Measurements from ENCODE around the gene BMPR1B.
A peak's percentile ranks its signal among the peaks of the same experiment; 100 is the strongest.

Gene BMPR1B

DNA sequence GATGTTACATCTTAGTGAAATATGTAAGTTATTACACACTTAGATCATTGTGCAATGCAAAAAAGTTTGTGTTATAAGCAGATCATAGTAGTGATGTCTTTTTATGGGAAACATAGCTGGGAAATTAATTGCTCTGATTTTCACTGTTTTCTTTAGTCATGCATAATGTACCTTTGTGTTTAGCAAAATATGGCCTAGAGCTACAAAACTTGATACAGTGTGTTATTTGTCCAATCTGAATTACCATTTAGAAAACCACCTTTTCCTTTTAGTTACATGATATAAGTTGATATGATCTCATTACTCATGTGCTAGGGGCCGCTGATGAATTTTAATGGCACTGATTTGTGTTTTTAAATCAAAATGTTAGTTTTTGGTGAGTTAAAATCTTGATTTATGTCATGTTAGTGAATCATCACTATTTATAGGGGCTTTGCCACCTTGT lies 2.0 kb downstream of the BMPR1B start (continued):
- TF ChIP-seq ZNF510 (tag by site-specific recombination; IDR thresholded peaks at IDR 0.05; ENCODE audit: insufficient replicate concordance) (no peak), ZNF24 (tag by site-specific recombination; IDR thresholded peaks at IDR 0.05) (no peak), ZNF837 (tag by site-specific recombination; IDR thresholded peaks at IDR 0.05) (no peak), ZNF473 (tag by site-specific recombination; IDR thresholded peaks at IDR 0.05) (no peak), ZNF596 (tag by site-specific recombination; IDR thresholded peaks at IDR 0.05) (no peak), KLF1 (tag by site-specific recombination; IDR thresholded peaks at IDR 0.05) (no peak), ZNF354C (tag by site-specific recombination; IDR thresholded peaks at IDR 0.05; ENCODE audit: borderline replicate concordance, low read depth) (no peak), ZBTB6 (tag by site-specific recombination; IDR thresholded peaks at IDR 0.05) (no peak), TCF7L2 (IDR thresholded peaks at IDR 0.05; ENCODE audit: borderline replicate concordance, low read depth, low read length) (no peak), HOXD13 (CRISPR knock-in tag; IDR thresholded peaks at IDR 0.05; ENCODE audit: borderline replicate concordance) (no peak), ZNF549 (tag by site-specific recombination; IDR thresholded peaks at IDR 0.05) (no peak), ZNF529 (tag by site-specific recombination; IDR thresholded peaks at IDR 0.05; ENCODE audit: insufficient replicate concordance) (no peak), ZNF19 (tag by site-specific recombination; IDR thresholded peaks at IDR 0.05; ENCODE audit: low read depth) (no peak), ZFP3 (tag by site-specific recombination; IDR thresholded peaks at IDR 0.05; ENCODE audit: low read depth) (no peak), GFI1B (tag by site-specific recombination; IDR thresholded peaks at IDR 0.05) (peak; percentile 82), ZNF677 (tag by site-specific recombination; IDR thresholded peaks at IDR 0.05) (no peak), ZNF10 (tag by site-specific recombination; IDR thresholded peaks at IDR 0.05) (no peak), ZNF114 (tag by site-specific recombination; IDR thresholded peaks at IDR 0.05) (no peak), SALL2 (tag by site-specific recombination; IDR thresholded peaks at IDR 0.05; ENCODE audit: borderline replicate concordance) (no peak), ZNF423 (tag by site-specific recombination; IDR thresholded peaks at IDR 0.05) (no peak), ZNF133 (tag by site-specific recombination; IDR thresholded peaks at IDR 0.05) (no peak), ZNF350 (tag by site-specific recombination; IDR thresholded peaks at IDR 0.05) (no peak), REPIN1 (tag by site-specific recombination; IDR thresholded peaks at IDR 0.05; ENCODE audit: low read depth) (no peak), ZNF645 (tag by site-specific recombination; IDR thresholded peaks at IDR 0.05) (no peak), ZNF747 (tag by site-specific recombination; IDR thresholded peaks at IDR 0.05) (no peak), ZNF23 (tag by site-specific recombination; IDR thresholded peaks at IDR 0.05; ENCODE audit: borderline replicate concordance) (no peak), ZBTB20 (tag by site-specific recombination; IDR thresholded peaks at IDR 0.05) (no peak), ZNF664 (tag by site-specific recombination; IDR thresholded peaks at IDR 0.05) (no peak)
- TF ChIP-seq, protein P1, sequence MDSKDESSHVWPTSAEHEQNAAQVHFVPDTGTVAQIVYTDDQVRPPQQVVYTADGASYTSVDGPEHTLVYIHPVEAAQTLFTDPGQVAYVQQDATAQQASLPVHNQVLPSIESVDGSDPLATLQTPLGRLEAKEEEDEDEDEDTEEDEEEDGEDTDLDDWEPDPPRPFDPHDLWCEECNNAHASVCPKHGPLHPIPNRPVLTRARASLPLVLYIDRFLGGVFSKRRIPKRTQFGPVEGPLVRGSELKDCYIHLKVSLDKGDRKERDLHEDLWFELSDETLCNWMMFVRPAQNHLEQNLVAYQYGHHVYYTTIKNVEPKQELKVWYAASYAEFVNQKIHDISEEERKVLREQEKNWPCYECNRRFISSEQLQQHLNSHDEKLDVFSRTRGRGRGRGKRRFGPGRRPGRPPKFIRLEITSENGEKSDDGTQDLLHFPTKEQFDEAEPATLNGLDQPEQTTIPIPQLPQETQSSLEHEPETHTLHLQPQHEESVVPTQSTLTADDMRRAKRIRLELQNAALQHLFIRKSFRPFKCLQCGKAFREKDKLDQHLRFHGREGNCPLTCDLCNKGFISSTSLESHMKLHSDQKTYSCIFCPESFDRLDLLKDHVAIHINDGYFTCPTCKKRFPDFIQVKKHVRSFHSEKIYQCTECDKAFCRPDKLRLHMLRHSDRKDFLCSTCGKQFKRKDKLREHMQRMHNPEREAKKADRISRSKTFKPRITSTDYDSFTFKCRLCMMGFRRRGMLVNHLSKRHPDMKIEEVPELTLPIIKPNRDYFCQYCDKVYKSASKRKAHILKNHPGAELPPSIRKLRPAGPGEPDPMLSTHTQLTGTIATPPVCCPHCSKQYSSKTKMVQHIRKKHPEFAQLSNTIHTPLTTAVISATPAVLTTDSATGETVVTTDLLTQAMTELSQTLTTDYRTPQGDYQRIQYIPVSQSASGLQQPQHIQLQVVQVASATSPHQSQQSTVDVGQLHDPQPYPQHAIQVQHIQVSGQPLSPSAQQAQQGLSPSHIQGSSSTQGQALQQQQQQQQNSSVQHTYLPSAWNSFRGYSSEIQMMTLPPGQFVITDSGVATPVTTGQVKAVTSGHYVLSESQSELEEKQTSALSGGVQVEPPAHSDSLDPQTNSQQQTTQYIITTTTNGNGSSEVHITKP (tag by site-specific recombination; IDR thresholded peaks at IDR 0.05), result peak; percentile 14; the same call in 1 of the 2 replicates
- TF ChIP-seq, protein P2, sequence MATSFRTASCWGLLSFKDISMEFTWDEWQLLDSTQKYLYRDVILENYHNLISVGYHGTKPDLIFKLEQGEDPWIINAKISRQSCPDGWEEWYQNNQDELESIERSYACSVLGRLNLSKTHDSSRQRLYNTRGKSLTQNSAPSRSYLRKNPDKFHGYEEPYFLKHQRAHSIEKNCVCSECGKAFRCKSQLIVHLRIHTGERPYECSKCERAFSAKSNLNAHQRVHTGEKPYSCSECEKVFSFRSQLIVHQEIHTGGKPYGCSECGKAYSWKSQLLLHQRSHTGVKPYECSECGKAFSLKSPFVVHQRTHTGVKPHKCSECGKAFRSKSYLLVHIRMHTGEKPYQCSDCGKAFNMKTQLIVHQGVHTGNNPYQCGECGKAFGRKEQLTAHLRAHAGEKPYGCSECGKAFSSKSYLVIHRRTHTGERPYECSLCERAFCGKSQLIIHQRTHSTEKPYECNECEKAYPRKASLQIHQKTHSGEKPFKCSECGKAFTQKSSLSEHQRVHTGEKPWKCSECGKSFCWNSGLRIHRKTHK (tag by site-specific recombination; IDR thresholded peaks at IDR 0.05), result no peak
- TF ChIP-seq, protein P3, sequence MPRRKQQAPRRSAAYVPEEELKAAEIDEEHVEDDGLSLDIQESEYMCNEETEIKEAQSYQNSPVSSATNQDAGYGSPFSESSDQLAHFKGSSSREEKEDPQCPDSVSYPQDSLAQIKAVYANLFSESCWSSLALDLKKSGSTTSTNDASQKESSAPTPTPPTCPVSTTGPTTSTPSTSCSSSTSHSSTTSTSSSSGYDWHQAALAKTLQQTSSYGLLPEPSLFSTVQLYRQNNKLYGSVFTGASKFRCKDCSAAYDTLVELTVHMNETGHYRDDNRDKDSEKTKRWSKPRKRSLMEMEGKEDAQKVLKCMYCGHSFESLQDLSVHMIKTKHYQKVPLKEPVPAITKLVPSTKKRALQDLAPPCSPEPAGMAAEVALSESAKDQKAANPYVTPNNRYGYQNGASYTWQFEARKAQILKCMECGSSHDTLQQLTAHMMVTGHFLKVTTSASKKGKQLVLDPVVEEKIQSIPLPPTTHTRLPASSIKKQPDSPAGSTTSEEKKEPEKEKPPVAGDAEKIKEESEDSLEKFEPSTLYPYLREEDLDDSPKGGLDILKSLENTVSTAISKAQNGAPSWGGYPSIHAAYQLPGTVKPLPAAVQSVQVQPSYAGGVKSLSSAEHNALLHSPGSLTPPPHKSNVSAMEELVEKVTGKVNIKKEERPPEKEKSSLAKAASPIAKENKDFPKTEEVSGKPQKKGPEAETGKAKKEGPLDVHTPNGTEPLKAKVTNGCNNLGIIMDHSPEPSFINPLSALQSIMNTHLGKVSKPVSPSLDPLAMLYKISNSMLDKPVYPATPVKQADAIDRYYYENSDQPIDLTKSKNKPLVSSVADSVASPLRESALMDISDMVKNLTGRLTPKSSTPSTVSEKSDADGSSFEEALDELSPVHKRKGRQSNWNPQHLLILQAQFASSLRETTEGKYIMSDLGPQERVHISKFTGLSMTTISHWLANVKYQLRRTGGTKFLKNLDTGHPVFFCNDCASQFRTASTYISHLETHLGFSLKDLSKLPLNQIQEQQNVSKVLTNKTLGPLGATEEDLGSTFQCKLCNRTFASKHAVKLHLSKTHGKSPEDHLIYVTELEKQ (tag by site-specific recombination; IDR thresholded peaks at IDR 0.05; ENCODE audit: borderline replicate concordance), result 0 out of 2 replicates have a peak, but pooled peaks have one; percentile 30

All from HEK293 (cell line).